HG02973 (cell line): ENCODE measurements around the gene PMVK.
A peak's percentile ranks its signal among the peaks of the same experiment; 100 is the strongest.

ENCODE experiments used
- ATAC-seq: cut with Tn5 transposase; IDR thresholded peaks from one replicate; pipeline ENCODE4 v1.9.1; 2021; ENCODE audit warnings: moderate library complexity; ENCODE audit not compliant: unreplicated experiment

The PMVK gene

DNA sequence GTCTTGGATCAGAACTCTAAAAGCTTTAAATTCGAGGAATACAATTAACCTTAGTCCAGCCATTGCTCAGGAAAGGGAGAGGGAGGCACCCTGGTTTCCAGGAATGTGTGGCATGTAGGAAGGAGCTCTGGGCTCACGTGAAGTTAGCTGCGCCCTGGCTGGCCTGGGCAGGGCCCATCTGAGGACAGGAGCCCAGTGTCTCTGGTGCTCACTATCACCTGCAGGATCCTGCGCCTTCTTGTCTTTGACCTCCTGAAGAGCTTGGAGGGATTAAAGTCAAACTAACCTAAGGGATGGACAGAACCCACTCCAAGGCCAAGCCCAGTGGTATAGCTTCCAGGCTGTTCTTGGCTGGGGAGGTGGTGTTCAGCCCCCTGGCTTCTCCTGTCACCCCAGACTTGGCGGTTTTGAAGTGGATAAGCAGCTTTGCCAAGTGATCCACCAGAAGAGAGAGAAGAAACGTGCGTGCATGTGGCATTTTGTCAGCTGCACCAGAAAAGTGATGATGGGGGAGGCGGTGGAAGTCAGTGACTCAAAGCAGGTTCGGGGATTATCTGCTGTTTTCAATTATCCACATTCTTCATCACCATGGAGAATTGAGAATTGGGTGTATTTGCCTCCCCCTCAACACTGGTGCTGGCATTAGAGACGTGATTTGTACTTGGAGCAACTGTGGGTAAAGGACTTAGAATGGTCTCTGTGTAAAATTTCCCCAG is 54.5 kb downstream of the PMVK start:
- no peak for ATAC-seq

DNA sequence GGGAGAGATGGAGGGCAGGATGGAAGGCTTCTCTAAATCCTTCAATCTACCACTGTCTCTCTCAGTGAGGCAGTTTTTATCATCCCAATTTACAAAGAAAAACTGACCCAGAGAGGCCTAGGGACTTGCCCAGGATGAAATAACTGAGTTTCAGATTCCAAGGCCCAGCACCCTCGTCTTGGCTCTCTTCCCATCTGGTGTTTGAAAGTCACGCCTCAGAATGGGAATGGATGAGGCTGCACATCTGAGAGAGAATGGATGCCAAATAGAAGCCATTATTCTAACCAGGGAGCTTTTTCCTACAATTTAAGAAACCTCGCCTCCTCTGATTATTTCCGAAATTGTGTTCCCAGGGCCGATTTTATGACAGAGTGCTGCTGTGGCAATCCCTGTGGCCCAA is 55.8 kb downstream of the PMVK start:
- ATAC-seq = no peak

DNA sequence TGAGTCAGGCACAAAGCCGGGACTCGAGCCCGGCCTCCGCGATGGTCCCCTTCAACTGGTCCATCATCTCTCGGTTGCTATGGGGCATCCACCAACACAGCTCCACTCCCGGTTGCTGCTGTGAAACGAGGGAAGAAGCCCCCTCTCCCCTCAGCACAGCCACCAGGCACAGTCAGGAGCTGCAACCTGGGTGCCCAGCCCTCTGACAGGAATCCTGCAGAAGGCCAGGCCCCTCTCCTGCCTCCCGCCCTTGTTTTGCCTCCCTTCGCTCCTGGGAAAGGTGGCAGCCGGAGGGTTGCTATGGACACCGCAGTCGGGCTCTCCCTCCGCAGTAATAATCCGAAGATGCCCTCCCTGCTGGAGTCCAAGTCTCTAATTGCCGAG is 57.5 kb downstream of the PMVK start:
- no peak for ATAC-seq

- ATAC-seq = peak; percentile 51
Measured at GRCh38 chr1:154878371-154879037, 58.0 kb downstream of the PMVK start.

DNA sequence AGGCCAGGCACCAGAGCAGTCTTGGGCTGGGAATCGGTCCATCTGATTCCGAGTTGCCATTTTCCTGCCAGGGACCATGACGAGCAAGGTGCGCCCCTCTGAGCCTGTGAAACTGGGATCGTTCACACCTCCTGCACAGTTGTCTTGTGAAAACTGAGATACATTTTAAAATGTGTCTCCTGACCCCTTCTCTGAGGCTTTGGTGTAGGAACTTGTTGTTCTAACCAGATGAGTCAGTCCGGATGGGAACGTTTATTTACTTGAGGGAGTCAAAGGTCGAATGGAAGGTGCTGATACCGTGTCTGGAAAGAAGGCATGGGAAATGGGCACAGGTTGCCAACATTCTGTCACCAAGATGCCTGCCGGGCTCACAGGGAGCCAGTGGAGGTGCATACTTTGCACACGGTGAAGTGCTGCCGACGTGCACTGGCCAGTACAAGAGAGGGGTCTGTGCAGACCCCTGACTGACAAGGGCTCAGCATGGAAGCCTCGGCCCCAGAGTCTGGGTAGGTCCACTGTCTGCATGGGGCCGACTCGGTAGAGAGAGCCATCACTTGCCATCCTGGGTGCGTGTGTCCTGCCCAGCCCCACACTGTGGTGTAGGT is 59.0 kb downstream of the PMVK start:
- no peak for ATAC-seq

GRCh38 chr1:154876842-154877369 is 59.6 kb downstream of the PMVK start:
- ATAC-seq = no peak
